ENCODE data around the gene GRIK3.

The GRIK3 gene

DNA sequence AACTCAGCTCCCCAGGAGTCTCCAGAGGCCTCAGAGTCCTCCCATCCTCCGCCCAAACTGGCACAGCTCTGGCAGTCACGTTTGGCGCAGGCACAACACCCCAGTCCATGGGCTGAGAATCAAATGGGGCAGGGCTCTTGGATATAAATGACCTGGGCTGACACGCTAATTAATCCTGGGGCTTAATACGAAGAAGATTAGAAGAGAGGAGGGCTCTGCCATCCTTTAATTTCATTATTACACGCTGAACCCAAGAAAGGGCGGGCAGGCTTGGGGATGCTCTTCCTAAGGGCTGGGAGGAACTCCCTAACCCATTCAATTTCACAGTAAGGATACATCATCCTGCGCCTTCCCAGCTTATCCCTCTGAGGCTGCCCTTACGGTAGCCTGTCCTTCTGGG lies 2.4 kb downstream of the GRIK3 start:
- H3K4me3 ChIP-seq (ENCODE audit: low read length) = no peak overlapping the region
- TF ChIP-seq, protein P1, sequence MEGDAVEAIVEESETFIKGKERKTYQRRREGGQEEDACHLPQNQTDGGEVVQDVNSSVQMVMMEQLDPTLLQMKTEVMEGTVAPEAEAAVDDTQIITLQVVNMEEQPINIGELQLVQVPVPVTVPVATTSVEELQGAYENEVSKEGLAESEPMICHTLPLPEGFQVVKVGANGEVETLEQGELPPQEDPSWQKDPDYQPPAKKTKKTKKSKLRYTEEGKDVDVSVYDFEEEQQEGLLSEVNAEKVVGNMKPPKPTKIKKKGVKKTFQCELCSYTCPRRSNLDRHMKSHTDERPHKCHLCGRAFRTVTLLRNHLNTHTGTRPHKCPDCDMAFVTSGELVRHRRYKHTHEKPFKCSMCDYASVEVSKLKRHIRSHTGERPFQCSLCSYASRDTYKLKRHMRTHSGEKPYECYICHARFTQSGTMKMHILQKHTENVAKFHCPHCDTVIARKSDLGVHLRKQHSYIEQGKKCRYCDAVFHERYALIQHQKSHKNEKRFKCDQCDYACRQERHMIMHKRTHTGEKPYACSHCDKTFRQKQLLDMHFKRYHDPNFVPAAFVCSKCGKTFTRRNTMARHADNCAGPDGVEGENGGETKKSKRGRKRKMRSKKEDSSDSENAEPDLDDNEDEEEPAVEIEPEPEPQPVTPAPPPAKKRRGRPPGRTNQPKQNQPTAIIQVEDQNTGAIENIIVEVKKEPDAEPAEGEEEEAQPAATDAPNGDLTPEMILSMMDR (conservative IDR thresholded peaks at IDR 0.05; ENCODE audit: low read depth, low read length) = no peak
- no peak for DNase-seq (ENCODE audit: low read depth)

- H3K4me3 ChIP-seq (ENCODE audit: low read length) = no peak overlapping the region
- DNase-seq (ENCODE audit: low read depth) = no peak
- TF ChIP-seq, protein P1 (conservative IDR thresholded peaks at IDR 0.05; ENCODE audit: low read depth, low read length) = no peak
These were observed 2.9 kb downstream of the GRIK3 start for GRCh38 chr1:37031429-37031828.

- DNase-seq (ENCODE audit: low read depth) = no peak
- TF ChIP-seq, protein P1 (conservative IDR thresholded peaks at IDR 0.05; ENCODE audit: low read depth, low read length) = no peak
- H3K4me3 ChIP-seq (ENCODE audit: low read length) = no peak overlapping the region
These were observed 5.2 kb downstream of the GRIK3 start for GRCh38 chr1:37028981-37029617.

- TF ChIP-seq, protein P1 (conservative IDR thresholded peaks at IDR 0.05; ENCODE audit: low read depth, low read length) = no peak
- no peak for DNase-seq (ENCODE audit: low read depth)
- no peak overlapping the region for H3K4me3 ChIP-seq (ENCODE audit: low read length)
These were observed 12.8 kb downstream of the GRIK3 start for GRCh38 chr1:37021502-37021901.

- TF ChIP-seq, protein P1 (conservative IDR thresholded peaks at IDR 0.05; ENCODE audit: low read depth, low read length) = no peak
- no peak for DNase-seq (ENCODE audit: low read depth)
These were observed 13.6 kb downstream of the GRIK3 start for GRCh38 chr1:37020653-37021277.

DNA sequence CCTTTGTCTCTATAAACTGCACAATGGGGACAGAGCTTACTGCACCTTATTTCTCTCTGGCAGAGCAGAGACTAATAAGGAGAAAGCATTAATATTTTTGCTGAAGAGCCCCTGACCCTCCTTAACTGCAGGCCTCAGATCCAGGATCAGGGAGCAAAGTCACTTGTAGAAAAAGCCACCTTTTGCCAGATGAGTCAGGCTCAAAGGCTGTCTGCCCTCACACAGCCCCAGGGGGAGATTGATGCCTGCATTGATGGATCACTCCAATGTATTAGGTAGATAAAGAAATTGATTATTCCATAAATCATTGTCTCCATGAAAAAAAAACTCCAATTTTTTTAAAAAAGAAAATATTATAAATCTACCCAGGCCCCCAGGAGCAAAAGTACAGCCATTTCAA lies 15.8 kb downstream of the GRIK3 start:
- H3K4me3 ChIP-seq (ENCODE audit: low read length) = no peak overlapping the region
- TF ChIP-seq, protein P1 (conservative IDR thresholded peaks at IDR 0.05; ENCODE audit: low read depth, low read length) = no peak
- no peak for DNase-seq (ENCODE audit: low read depth)

More at GRCh38 chr1:37020653-37021277, 13.6 kb downstream of the GRIK3 start:
- no peak overlapping the region for H3K4me3 ChIP-seq (ENCODE audit: low read length)

GRCh38 chr1:37017720-37018119 lies 16.6 kb downstream of the GRIK3 start:
- no peak for DNase-seq (ENCODE audit: low read depth)
- TF ChIP-seq, protein P1 (conservative IDR thresholded peaks at IDR 0.05; ENCODE audit: low read depth, low read length) = no peak
- H3K4me3 ChIP-seq (ENCODE audit: low read length) = no peak overlapping the region

Data from retinal pigment epithelial cell (primary cell).